Nucleus accumbens (tissue), 56 donors: Measurements from ENCODE around the gene TMEM8B.
"Not testable (repeated sequence)": the region's sequence is repeated elsewhere in the genome, so short reads cannot be mapped to it uniquely, and the experiment has no call there.

ENCODE experiments used
- DNase-seq, 56 donors: peaks; one replicate each; lab custom pipeline; 2025; lab: John Stamatoyannopoulos, UW

TMEM8B gene

GRCh38 chr9:35861161-35861897 is 32.3 kb downstream of the TMEM8B start:
- no peak for DNase-seq

GRCh38 chr9:35862328-35862727 is 33.3 kb downstream of the TMEM8B start:
- no peak for DNase-seq

- DNase-seq: no peak
Observed at GRCh38 chr9:35863583-35863982, 34.6 kb downstream of the TMEM8B start.

- DNase-seq: no peak
Observed at GRCh38 chr9:35864695-35865255, 35.7 kb downstream of the TMEM8B start.

GRCh38 chr9:35867538-35867937 is 38.5 kb downstream of the TMEM8B start:
- DNase-seq: no peak

- no peak for DNase-seq
Observed at GRCh38 chr9:35868933-35869332, 39.9 kb downstream of the TMEM8B start.

GRCh38 chr9:35869621-35870216 is 40.7 kb downstream of the TMEM8B start:
- no peak for DNase-seq

GRCh38 chr9:35870351-35870923 is 41.4 kb downstream of the TMEM8B start, which contains the start of gene OR13J1:
OR13J1 (minus strand) TSS chr9:35870401; CDS start chr9:35870401, 0 bp downstream.
- no peak for DNase-seq

- DNase-seq: no peak
Observed at GRCh38 chr9:35871545-35871944, 42.5 kb downstream of the TMEM8B start.

GRCh38 chr9:35872505-35872904 is 43.5 kb downstream of the TMEM8B start:
- no peak for DNase-seq

- DNase-seq: peak in 52 of 56 donors; percentile 8 to 90 (median 59)
Observed at GRCh38 chr9:35882263-35882848, 53.3 kb downstream of the TMEM8B start.

GRCh38 chr9:35882996-35883395 is 54.0 kb downstream of the TMEM8B start:
- DNase-seq: no peak

GRCh38 chr9:35884908-35885307 is 55.9 kb downstream of the TMEM8B start:
- not testable (repeated sequence) for DNase-seq

- no peak for DNase-seq
Observed at GRCh38 chr9:35891646-35892045, 62.6 kb downstream of the TMEM8B start.

- no peak for DNase-seq
Observed at GRCh38 chr9:35892051-35892450, 63.0 kb downstream of the TMEM8B start.

- DNase-seq: no peak
Observed at GRCh38 chr9:35896570-35896969, 67.5 kb downstream of the TMEM8B start.

GRCh38 chr9:35897376-35898099 is 68.5 kb downstream of the TMEM8B start:
- not testable (repeated sequence) for DNase-seq

GRCh38 chr9:35898337-35898736 is 69.3 kb downstream of the TMEM8B start:
- no peak for DNase-seq

GRCh38 chr9:35899021-35899420 is 70.0 kb downstream of the TMEM8B start:
- no peak for DNase-seq

GRCh38 chr9:35903049-35903448 is 74.0 kb downstream of the TMEM8B start:
- peak in 2 of 56 donors; percentile 12 to 13 for DNase-seq
